ENCODE results near the gene C2CD4C. TPM values are rescaled to one million over a fixed set of nuclear protein-coding genes. Genes with fewer than 3 reads are reported as not detected.

The C2CD4C gene
- polyA plus RNA-seq, 3 donors: not detected

- TF ChIP-seq, protein P1, sequence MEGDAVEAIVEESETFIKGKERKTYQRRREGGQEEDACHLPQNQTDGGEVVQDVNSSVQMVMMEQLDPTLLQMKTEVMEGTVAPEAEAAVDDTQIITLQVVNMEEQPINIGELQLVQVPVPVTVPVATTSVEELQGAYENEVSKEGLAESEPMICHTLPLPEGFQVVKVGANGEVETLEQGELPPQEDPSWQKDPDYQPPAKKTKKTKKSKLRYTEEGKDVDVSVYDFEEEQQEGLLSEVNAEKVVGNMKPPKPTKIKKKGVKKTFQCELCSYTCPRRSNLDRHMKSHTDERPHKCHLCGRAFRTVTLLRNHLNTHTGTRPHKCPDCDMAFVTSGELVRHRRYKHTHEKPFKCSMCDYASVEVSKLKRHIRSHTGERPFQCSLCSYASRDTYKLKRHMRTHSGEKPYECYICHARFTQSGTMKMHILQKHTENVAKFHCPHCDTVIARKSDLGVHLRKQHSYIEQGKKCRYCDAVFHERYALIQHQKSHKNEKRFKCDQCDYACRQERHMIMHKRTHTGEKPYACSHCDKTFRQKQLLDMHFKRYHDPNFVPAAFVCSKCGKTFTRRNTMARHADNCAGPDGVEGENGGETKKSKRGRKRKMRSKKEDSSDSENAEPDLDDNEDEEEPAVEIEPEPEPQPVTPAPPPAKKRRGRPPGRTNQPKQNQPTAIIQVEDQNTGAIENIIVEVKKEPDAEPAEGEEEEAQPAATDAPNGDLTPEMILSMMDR (IDR thresholded peaks at IDR 0.05): no peak
- WGBS (ENCODE audit: insufficient coverage): 69% methylated on average over 16 of the region's 21 CpGs
- Histone ChIP-seq H3K9ac (ENCODE audit: insufficient read depth, low read length, poor library complexity, severe bottlenecking) (no peak overlapping the region), H3K36me3 (replicated peaks in 1 of 2; ENCODE audit: control insufficient read depth in 1 of 2, insufficient read depth in 2 of 2, low read length in 2 of 2) (no peaks in the 10 kb centered on the region), H3K27ac (ENCODE audit: low read depth in 1 of 2, low read length in 2 of 2) (no peak overlapping the region), H2AFZ (ENCODE audit: insufficient read depth, low read depth, low read length, poor library complexity, severe bottlenecking) (no peak overlapping the region), H3K79me2 (ENCODE audit: insufficient read depth, low read length) (no peaks in the 10 kb centered on the region), H3K27me3 (ENCODE audit: control insufficient read depth in 2 of 2, insufficient read depth in 2 of 2, low read length in 2 of 2) (peaks cover 9 to 35% of the 10 kb centered on the region in 2 donors), H3K4me1 (ENCODE audit: control insufficient read depth in 1 of 2, insufficient read depth in 2 of 2, low read length in 2 of 2) (no peaks in the 10 kb centered on the region), H3K4me3 (replicated peaks in 1 of 3; ENCODE audit: low read depth in 2 of 3, low read length in 3 of 3) (no peak overlapping the region), H3K9me3 (replicated peaks in 1 of 2; ENCODE audit: control insufficient read depth in 1 of 2, insufficient read depth in 1 of 2, low read length in 2 of 2) (peaks cover 0 to 3% of the 10 kb centered on the region in 2 donors), H3K4me2 (replicated peaks; ENCODE audit: extremely low read depth, low read length, poor library complexity, severe bottlenecking) (no peak overlapping the region), H4K20me1 (ENCODE audit: insufficient read depth, low read length) (no peaks in the 10 kb centered on the region)
- intact Hi-C loops (cut with micrococcal nuclease): no loop called here
- Mint-ChIP-seq H3K4me3 (peak overlapping the region in 1 of 2 donors; percentile 72), H3K36me3 (peaks cover 0 to 2% of the 10 kb centered on the region in 2 donors), H3K9me3 (peaks cover 0 to 32% (median 10%) of the 10 kb centered on the region in 7 donors), H3K27ac (no peak overlapping the region), H3K4me1 (peaks cover 3% of the 10 kb centered on the region), H3K27me3 (ENCODE audit: low read depth in 3 of 3) (peaks cover 16 to 41% (median 20%) of the 10 kb centered on the region in 3 donors)
- DNase-seq: no peak
Observed at GRCh38 chr19:410243-410781, 1.4 kb upstream of the C2CD4C start.

DNA sequence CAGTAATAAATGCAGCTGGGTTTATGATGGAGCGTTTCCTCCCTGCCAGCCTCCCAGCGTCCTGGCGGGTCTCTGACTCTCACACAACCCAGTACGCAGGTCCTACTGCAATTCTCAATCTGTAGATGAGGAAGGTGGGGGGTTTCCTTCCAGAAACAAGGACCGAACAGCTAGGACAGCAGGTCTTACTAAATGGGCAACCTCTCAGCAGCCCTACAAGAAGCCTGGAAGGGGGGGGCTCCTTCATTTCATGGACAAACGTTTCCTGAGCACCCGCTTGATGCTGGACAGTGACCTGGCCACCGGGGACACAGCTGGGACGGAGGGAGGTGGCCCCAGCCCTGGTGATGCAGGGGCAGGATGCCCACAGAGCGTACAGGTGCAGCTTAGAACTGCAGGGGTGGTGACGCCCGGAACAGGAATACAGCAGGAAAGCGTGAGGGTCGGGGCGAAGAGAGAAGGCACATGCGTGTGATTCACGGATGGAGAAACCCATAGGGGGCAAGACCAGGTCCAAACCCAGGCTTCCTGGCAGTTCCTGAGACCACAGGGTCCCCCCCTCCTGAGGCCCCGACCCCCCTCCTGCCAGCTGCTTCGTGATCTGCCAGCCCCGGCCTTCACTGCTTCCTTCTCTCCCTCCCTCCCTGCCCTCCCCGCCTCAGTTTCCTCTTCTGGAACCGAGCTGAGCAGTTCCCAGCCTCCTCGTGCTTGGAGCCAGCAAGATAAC is 732 bp upstream of the C2CD4C start:
- peak overlapping the region; percentile 34 to 88 for H3K4me3 Mint-ChIP-seq
- H3K9me3 Mint-ChIP-seq: peaks cover 0 to 32% (median 10%) of the 10 kb centered on the region in 7 donors
- no peaks in the 10 kb centered on the region for H3K36me3 ChIP-seq (replicated peaks in 1 of 2; ENCODE audit: control insufficient read depth in 1 of 2, insufficient read depth in 2 of 2, low read length in 2 of 2)
- H3K27ac ChIP-seq (ENCODE audit: low read depth in 1 of 2, low read length in 2 of 2): no peak overlapping the region
- peaks cover 9 to 35% of the 10 kb centered on the region in 2 donors for H3K27me3 ChIP-seq (ENCODE audit: control insufficient read depth in 2 of 2, insufficient read depth in 2 of 2, low read length in 2 of 2)
- intact Hi-C loops (cut with micrococcal nuclease): no loop called here
- no peak overlapping the region for H3K4me2 ChIP-seq (replicated peaks; ENCODE audit: extremely low read depth, low read length, poor library complexity, severe bottlenecking)
- H3K9me3 ChIP-seq (replicated peaks in 1 of 2; ENCODE audit: control insufficient read depth in 1 of 2, insufficient read depth in 1 of 2, low read length in 2 of 2): peaks cover 0 to 3% of the 10 kb centered on the region in 2 donors
- H3K27ac Mint-ChIP-seq: no peak overlapping the region
- 8% methylated on average over 16 of the region's 23 CpGs for WGBS (ENCODE audit: insufficient coverage)
- no peaks in the 10 kb centered on the region for H3K79me2 ChIP-seq (ENCODE audit: insufficient read depth, low read length)
- H3K9ac ChIP-seq (ENCODE audit: insufficient read depth, low read length, poor library complexity, severe bottlenecking): no peak overlapping the region
- no peaks in the 10 kb centered on the region for H4K20me1 ChIP-seq (ENCODE audit: insufficient read depth, low read length)
- peaks cover 16 to 43% (median 22%) of the 10 kb centered on the region in 3 donors for H3K27me3 Mint-ChIP-seq (ENCODE audit: low read depth in 3 of 3)
- no peak overlapping the region for H2AFZ ChIP-seq (ENCODE audit: insufficient read depth, low read depth, low read length, poor library complexity, severe bottlenecking)
- no peaks in the 10 kb centered on the region for H3K4me1 ChIP-seq (ENCODE audit: control insufficient read depth in 1 of 2, insufficient read depth in 2 of 2, low read length in 2 of 2)
- H3K4me1 Mint-ChIP-seq: peaks cover 3% of the 10 kb centered on the region
- TF ChIP-seq, protein P1 (IDR thresholded peaks at IDR 0.05): no peak
- H3K36me3 Mint-ChIP-seq: peaks cover 0 to 2% of the 10 kb centered on the region in 2 donors
- H3K4me3 ChIP-seq (replicated peaks in 1 of 3; ENCODE audit: low read depth in 2 of 3, low read length in 3 of 3): no peak overlapping the region
- DNase-seq: no peak

Measured in CD14-positive monocyte (primary cell).